NCI-H2081 treated with DMSO at 0.1 percent for 48 hours (cell line): ENCODE measurements around the gene TREX2.

Experiments used
- DNase-seq: peaks from one replicate; lab custom pipeline; 2025; lab: John Stamatoyannopoulos, UW

TREX2 gene

GRCh38 chrX:153455571-153455970 lies 9.7 kb upstream of the TREX2 start:
- no peak for DNase-seq

GRCh38 chrX:153454901-153455550 lies 9.2 kb upstream of the TREX2 start:
- no peak for DNase-seq

GRCh38 chrX:153450949-153451277 lies 5.1 kb upstream of the TREX2 start:
- DNase-seq, result no peak

- no peak for DNase-seq
Observed at GRCh38 chrX:153450114-153450948, 4.5 kb upstream of the TREX2 start.

GRCh38 chrX:153449368-153450113 lies 3.7 kb upstream of the TREX2 start:
- no peak for DNase-seq

GRCh38 chrX:153448556-153449367 lies 2.9 kb upstream of the TREX2 start:
- no peak for DNase-seq

- no peak for DNase-seq
Observed at GRCh38 chrX:153447581-153447960, 1.7 kb upstream of the TREX2 start.

GRCh38 chrX:153446950-153447580 lies 1.2 kb upstream of the TREX2 start:
- no peak for DNase-seq

- no peak for DNase-seq
Observed at GRCh38 chrX:153446636-153446936, 730 bp upstream of the TREX2 start.

GRCh38 chrX:153445106-153445855 lies 575 bp downstream of the TREX2 start:
- DNase-seq, result no peak

- DNase-seq, result no peak
Observed at GRCh38 chrX:153444333-153445011, 1.4 kb downstream of the TREX2 start.

GRCh38 chrX:153443476-153444332 lies 2.2 kb downstream of the TREX2 start:
- no peak for DNase-seq

GRCh38 chrX:153442463-153442862 lies 3.4 kb downstream of the TREX2 start:
- DNase-seq, result no peak

- no peak for DNase-seq
Observed at GRCh38 chrX:153441981-153442380, 3.9 kb downstream of the TREX2 start.

- no peak for DNase-seq
Observed at GRCh38 chrX:153441296-153441695, 4.6 kb downstream of the TREX2 start.

- DNase-seq, result no peak
Observed at GRCh38 chrX:153440556-153441135, 5.2 kb downstream of the TREX2 start.

GRCh38 chrX:153439977-153440376 lies 5.9 kb downstream of the TREX2 start:
- DNase-seq, result no peak

- DNase-seq, result no peak
Observed at GRCh38 chrX:153438532-153438931, 7.3 kb downstream of the TREX2 start.

GRCh38 chrX:153435845-153436244 lies 10.0 kb downstream of the TREX2 start:
- DNase-seq, result no peak
